ENCODE measurements around the gene STX18.

DNA sequence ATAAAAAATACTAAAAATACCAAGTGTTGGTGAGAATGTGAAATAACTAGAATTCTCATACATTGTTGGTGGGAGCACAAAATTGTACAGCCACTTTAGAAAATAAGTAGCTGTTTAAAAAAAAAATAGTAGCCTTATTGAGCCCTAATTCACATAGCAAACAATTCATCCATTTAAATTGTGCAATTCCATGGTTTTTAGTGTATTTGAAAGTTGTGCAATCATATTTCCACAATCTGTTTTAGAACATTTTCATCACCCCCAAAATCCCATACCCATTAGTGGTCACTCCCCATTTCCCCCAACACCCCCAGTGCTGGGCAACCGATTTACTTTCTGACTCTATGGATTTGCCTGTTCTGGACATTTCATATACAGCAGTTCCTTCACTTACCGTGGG, 37.1 kb downstream of the STX18 start:
- no peak for TF ChIP-seq POLR2A (IDR thresholded peaks at IDR 0.05; ENCODE audit: low read depth, low read length)
- no peak for TF ChIP-seq POU2F2 (IDR thresholded peaks at IDR 0.05; ENCODE audit: low read depth, low read length)
- no peak for TF ChIP-seq POLR2AphosphoS5 (IDR thresholded peaks at IDR 0.05; ENCODE audit: low read depth, low read length)
- no peak for TF ChIP-seq TAF1 (IDR thresholded peaks at IDR 0.05; ENCODE audit: low read depth, low read length)
- TF ChIP-seq SPI1 (IDR thresholded peaks at IDR 0.05; ENCODE audit: low read depth, low read length), result no peak
